ENCODE data around the gene ACAP1. TPM values are rescaled to one million over a fixed set of nuclear protein-coding genes. Genes with fewer than 3 reads are reported as not detected.
A peak's percentile ranks its signal among the peaks of the same experiment; 100 is the strongest.

The ACAP1 gene
- total and polyA plus RNA-seq, 9 of the 15 experiments (the other 6 are each of a cell fraction or from before 2014, with no cell fraction given), result 0.15 to 8.5 (median 2.4) TPM

- TF ChIP-seq EGR1 (conservative IDR thresholded peaks at IDR 0.05) (peak; percentile 100), ZNF134 (CRISPR knock-in tag; conservative IDR thresholded peaks at IDR 0.05) (no peak), SMARCA5 (IDR thresholded peaks at IDR 0.05) (no peak), PTRF (tag; IDR thresholded peaks at IDR 0.05) (no peak), TAF1 (IDR thresholded peaks at IDR 0.05; ENCODE audit: control insufficient read depth, extremely low read depth, insufficient read depth, low read length, severe bottlenecking) (peak; percentile 85), ZNF277 (CRISPR knock-in tag; IDR thresholded peaks at IDR 0.05; ENCODE audit: borderline replicate concordance) (no peak), EP400 (IDR thresholded peaks at IDR 0.05) (peak; percentile 84), U2AF1 (optimal IDR thresholded peaks at IDR 0.05; ENCODE audit: low read depth, low read length) (no peak), PCBP2 (IDR thresholded peaks at IDR 0.05; ENCODE audit: low read depth, low read length, poor library complexity, severe bottlenecking) (no peak), ZNF354B (CRISPR knock-in tag; IDR thresholded peaks at IDR 0.05) (no peak), ZBTB11 (CRISPR knock-in tag; IDR thresholded peaks at IDR 0.05) (no peak), HNRNPK (IDR thresholded peaks at IDR 0.05; ENCODE audit: low read depth, low read length, poor library complexity, severe bottlenecking) (no peak), MTA2 (IDR thresholded peaks at IDR 0.05; ENCODE audit: low read depth) (no peak), CTCF (IDR thresholded peaks at IDR 0.05 in 2 of 3, conservative IDR thresholded peaks at IDR 0.05 in 1 of 3; ENCODE audit: insufficient read depth in 2 of 3, low read depth in 1 of 3, low read length in 3 of 3) (no peak), HDAC6 (IDR thresholded peaks at IDR 0.05; ENCODE audit: low read depth, low read length) (no peak), LARP7 (IDR thresholded peaks at IDR 0.05) (no peak), TCF7L2 (IDR thresholded peaks at IDR 0.05; ENCODE audit: low read depth, low read length) (no peak), ZNF232 (CRISPR knock-in tag; IDR thresholded peaks at IDR 0.05) (no peak), SMAD1 (IDR thresholded peaks at IDR 0.05; ENCODE audit: low read depth, low read length, partially characterized antibody) (no peak), FUS (optimal IDR thresholded peaks at IDR 0.05; ENCODE audit: low read depth, low read length) (no peak), CREB3 (tag; conservative IDR thresholded peaks at IDR 0.05; ENCODE audit: low read depth) (no peak)
Observed at GRCh38 chr17:7306911-7307685, 29.2 kb upstream of the ACAP1 start, which contains the start of gene EIF5A (continued).

All from K562 (cell line).